HG02610 (cell line): ENCODE data around the gene TRAF3.
A peak's percentile ranks its signal among the peaks of the same experiment; 100 is the strongest.

Experiments
- ATAC-seq: cut with Tn5 transposase; IDR thresholded peaks from one replicate; pipeline ENCODE4 v1.9.1; 2021; ENCODE audit warnings: mild to moderate bottlenecking, moderate library complexity; ENCODE audit not compliant: unreplicated experiment

Gene TRAF3

GRCh38 chr14:102776761-102777710 is at the start of gene TRAF3:
Gene TRAF3, plus strand, starts transcription at chr14:102777449. Its CDS starts 92,753 bp downstream, at chr14:102870202.
- peak; percentile 55 for ATAC-seq

GRCh38 chr14:102728501-102728900 is 48.7 kb upstream of the TRAF3 start:
- ATAC-seq, result no peak

- no peak for ATAC-seq
These were observed 48.0 kb upstream of the TRAF3 start for GRCh38 chr14:102729268-102729667.

- no peak for ATAC-seq
These were observed 47.4 kb upstream of the TRAF3 start for GRCh38 chr14:102729825-102730224.

- no peak for ATAC-seq
These were observed 46.0 kb upstream of the TRAF3 start for GRCh38 chr14:102731101-102731870.

- ATAC-seq, result no peak
These were observed 45.1 kb upstream of the TRAF3 start for GRCh38 chr14:102731871-102732800.

GRCh38 chr14:102732924-102733323 is 44.3 kb upstream of the TRAF3 start:
- no peak for ATAC-seq

- no peak for ATAC-seq
These were observed 43.9 kb upstream of the TRAF3 start for GRCh38 chr14:102733326-102733725.

GRCh38 chr14:102734436-102734835 is 42.8 kb upstream of the TRAF3 start:
- no peak for ATAC-seq

- no peak for ATAC-seq
These were observed 40.3 kb upstream of the TRAF3 start for GRCh38 chr14:102736956-102737355.

- ATAC-seq, result no peak
These were observed 39.6 kb upstream of the TRAF3 start for GRCh38 chr14:102737402-102738372.

GRCh38 chr14:102738373-102739189 is 38.7 kb upstream of the TRAF3 start:
- ATAC-seq, result no peak

GRCh38 chr14:102739190-102739469 is 38.1 kb upstream of the TRAF3 start:
- no peak for ATAC-seq

- no peak for ATAC-seq
These were observed 30.4 kb upstream of the TRAF3 start for GRCh38 chr14:102746634-102747438.

GRCh38 chr14:102748806-102749205 is 28.4 kb upstream of the TRAF3 start:
- ATAC-seq, result no peak

GRCh38 chr14:102749393-102750305 is 27.6 kb upstream of the TRAF3 start:
- ATAC-seq, result no peak

- no peak for ATAC-seq
These were observed 26.9 kb upstream of the TRAF3 start for GRCh38 chr14:102750376-102750775.
